Measurements from ENCODE around the gene JAK1.

GRCh38 chr1:64917328-64917861, 49.0 kb downstream of the JAK1 start:
- TF ChIP-seq CTCF (IDR thresholded peaks at IDR 0.05 in 4 of 5, conservative IDR thresholded peaks at IDR 0.05 in 1 of 5): no peak
- no peak for TF ChIP-seq POLR2A (IDR thresholded peaks at IDR 0.05)

Data from gastrocnemius medialis (tissue), 4 donors.